Measurements from ENCODE around the gene NFIB.

NFIB gene

DNA sequence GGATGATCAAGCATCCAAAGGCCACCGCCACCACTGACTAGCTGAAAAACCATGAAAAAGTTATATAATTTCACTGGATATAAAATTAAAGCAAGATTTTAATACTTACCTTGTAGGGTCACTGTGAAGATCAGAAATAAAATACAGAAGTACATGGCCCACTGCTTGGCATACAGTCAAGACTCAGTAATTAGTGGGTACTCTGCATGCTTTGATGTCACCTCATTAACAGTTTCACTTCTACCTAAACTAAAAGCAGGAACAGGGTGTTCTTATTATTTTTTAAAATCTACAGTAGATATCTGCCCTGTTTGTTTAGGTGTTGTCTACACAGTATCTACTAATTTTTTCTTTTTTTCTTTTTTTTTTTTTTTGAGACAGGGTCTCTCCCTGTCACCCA, 66.4 kb downstream of the NFIB start:
- TF ChIP-seq, protein P1, sequence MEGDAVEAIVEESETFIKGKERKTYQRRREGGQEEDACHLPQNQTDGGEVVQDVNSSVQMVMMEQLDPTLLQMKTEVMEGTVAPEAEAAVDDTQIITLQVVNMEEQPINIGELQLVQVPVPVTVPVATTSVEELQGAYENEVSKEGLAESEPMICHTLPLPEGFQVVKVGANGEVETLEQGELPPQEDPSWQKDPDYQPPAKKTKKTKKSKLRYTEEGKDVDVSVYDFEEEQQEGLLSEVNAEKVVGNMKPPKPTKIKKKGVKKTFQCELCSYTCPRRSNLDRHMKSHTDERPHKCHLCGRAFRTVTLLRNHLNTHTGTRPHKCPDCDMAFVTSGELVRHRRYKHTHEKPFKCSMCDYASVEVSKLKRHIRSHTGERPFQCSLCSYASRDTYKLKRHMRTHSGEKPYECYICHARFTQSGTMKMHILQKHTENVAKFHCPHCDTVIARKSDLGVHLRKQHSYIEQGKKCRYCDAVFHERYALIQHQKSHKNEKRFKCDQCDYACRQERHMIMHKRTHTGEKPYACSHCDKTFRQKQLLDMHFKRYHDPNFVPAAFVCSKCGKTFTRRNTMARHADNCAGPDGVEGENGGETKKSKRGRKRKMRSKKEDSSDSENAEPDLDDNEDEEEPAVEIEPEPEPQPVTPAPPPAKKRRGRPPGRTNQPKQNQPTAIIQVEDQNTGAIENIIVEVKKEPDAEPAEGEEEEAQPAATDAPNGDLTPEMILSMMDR (IDR thresholded peaks at IDR 0.05; ENCODE audit: insufficient read depth, low read length, missing control alignments) = no peak
- no peak for DNase-seq (ENCODE audit: low read depth, low spot score)
- ChIA-PET CTCF (no interaction called here), POLR2A (no interaction called here)
- H3K4me3 ChIP-seq (ENCODE audit: low read depth, low read length) = no peak overlapping the region

DNA sequence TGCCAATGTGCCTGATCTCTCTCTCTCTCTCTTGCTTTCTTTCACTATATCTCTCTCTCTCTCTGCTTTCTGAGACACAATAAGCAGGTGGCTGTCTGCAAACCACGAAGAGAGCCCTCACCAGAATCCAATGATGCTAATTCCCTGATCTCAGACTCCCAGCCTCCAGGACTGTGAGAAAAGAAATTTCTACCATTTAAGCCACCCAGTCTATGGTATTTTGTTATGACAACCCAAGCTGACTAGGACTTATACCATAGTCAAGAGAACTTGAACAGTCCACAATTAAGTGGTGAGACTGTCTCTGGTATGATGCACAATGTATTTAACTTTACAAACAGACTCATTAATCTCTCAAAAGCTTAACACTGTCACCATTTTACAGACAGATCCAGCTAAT, 67.0 kb downstream of the NFIB start:
- POLR2A ChIA-PET = no interaction called here
- TF ChIP-seq, protein P1 (IDR thresholded peaks at IDR 0.05; ENCODE audit: insufficient read depth, low read length, missing control alignments) = no peak
- no peak for DNase-seq (ENCODE audit: low read depth, low spot score)
- H3K4me3 ChIP-seq (ENCODE audit: low read depth, low read length) = no peak overlapping the region
- CTCF ChIA-PET = no interaction called here

DNA sequence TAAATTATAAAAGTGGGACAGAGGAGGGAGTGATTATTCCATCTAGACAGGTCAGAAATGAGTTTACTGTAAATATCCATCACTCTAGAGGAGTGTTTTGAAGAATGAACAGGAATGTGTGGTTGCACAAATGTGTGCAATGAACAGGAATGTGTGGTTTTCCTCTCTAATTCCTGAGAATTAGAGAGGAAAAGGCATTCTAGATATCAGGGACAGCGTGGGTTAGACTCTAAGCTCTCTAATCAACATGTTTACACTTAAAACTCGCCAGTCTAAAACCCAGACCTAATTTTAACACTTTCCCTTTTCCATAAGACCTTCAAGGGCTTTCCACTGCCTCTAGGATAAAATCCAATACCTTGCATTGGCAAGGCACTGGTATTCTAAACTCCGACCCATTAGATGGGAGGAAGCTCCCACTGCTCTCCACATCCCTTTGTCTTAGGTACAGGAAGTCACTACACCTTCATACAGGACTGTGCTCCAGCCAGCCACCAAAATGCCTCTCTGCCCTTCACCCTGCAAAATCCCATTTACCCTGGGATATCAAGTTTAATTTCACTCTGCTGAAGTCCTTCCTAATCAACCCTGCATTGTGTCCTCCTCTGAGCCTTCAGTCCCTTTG, 67.9 kb downstream of the NFIB start:
- CTCF ChIA-PET = no interaction called here
- H3K4me3 ChIP-seq (ENCODE audit: low read depth, low read length) = no peak overlapping the region
- POLR2A ChIA-PET = no interaction called here
- no peak for DNase-seq (ENCODE audit: low read depth, low spot score)
- TF ChIP-seq, protein P1 (IDR thresholded peaks at IDR 0.05; ENCODE audit: insufficient read depth, low read length, missing control alignments) = no peak

DNA sequence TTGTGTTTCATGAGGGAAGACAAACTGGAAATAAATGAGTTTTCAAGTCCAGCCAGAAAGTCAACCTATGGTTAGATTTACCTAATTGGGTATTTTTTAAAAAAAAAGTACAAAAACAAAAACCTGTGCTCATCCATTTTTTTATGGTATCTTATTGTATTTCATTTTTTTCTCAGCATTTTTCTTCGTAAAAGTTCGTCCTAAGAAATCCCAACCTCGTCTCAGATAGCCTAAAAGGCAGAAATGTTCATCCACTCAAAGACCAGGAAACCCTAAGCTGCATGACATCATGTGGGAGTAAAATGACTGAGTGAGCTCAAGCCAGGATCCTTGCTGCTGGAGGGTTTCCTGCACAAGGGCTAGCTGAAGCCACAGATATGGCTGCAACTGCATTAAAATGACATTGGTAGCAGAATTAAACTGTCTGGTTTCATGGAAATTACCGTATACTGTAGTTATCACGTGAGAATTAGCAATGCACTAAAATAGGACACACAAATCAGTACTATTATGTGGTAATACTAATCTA, 70.4 kb downstream of the NFIB start:
- TF ChIP-seq, protein P1 (IDR thresholded peaks at IDR 0.05; ENCODE audit: insufficient read depth, low read length, missing control alignments) = no peak
- no peak overlapping the region for H3K4me3 ChIP-seq (ENCODE audit: low read depth, low read length)
- POLR2A ChIA-PET = no interaction called here
- CTCF ChIA-PET = no interaction called here
- DNase-seq (ENCODE audit: low read depth, low spot score) = no peak

DNA sequence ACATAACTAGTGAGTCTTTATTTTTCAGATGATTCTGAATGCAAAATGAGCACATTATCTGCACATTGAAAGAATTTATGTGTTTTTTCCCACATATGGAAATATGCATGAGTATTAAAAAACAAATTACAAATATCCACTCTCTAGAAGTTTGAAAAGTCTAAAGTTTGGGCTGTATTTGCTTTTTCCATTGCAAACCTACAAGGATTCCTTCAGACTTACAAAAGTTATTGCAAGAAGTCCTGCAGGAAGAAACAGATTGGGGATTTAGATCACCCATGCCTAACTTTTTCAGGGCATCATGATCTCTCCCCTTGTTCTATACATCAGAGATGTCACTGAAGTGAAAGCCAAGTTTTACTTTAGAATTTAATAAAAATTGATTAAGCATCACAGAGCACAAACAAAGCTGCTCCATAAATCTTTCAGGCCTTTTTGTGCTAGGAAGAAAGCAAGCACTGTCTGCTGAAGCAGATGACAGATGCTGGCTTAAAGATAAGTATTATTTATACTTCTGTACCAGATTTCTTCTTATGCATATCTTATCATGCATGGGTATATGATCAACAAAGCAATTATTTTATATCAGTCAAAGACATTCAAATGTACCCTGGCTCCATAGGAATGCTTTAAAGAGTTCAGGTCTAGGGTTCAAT, 71.7 kb downstream of the NFIB start:
- DNase-seq (ENCODE audit: low read depth, low spot score) = no peak
- CTCF ChIA-PET = no interaction called here
- POLR2A ChIA-PET = no interaction called here
- TF ChIP-seq, protein P1 (IDR thresholded peaks at IDR 0.05; ENCODE audit: insufficient read depth, low read length, missing control alignments) = no peak
- H3K4me3 ChIP-seq (ENCODE audit: low read depth, low read length) = no peak overlapping the region

DNA sequence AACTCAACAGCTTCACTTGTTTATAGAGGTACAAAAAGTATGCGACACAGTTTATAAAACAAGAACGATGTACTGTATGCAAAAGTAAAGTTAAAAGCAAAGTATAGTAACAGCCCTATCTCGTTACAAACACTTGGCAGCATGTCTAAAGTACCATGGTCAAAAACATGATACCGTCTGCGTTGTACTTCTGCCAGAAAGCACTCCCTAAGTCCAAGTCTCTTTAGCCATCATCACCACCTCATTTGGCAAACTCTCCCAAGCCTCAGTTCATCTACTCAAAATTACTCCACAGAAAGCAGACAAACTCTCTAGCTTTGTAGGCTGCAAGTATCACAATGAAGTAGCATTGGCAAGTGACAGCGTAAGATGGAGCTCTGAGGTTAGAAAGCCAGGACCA, 73.4 kb downstream of the NFIB start:
- no peak overlapping the region for H3K4me3 ChIP-seq (ENCODE audit: low read depth, low read length)
- TF ChIP-seq, protein P1 (IDR thresholded peaks at IDR 0.05; ENCODE audit: insufficient read depth, low read length, missing control alignments) = no peak
- no peak for DNase-seq (ENCODE audit: low read depth, low spot score)
- ChIA-PET POLR2A (no interaction called here), CTCF (no interaction called here)

Measured in AG04449 (cell line).